ENCODE results near the gene RNF144A.

GRCh38 chr2:6948677-6949351 is 31.6 kb downstream of the RNF144A start:
- TF ChIP-seq GATA2 (IDR thresholded peaks at IDR 0.05; ENCODE audit: low read depth, low read length) (no peak), GATA3 (IDR thresholded peaks at IDR 0.05; ENCODE audit: low read depth, low read length) (no peak)
